ENCODE data around the gene TIMM50. TPM values are rescaled to one million over a fixed set of nuclear protein-coding genes. Genes with fewer than 3 reads are reported as not detected.
"Not testable (repeated sequence)": the region's sequence is repeated elsewhere in the genome, so short reads cannot be mapped to it uniquely, and the experiment has no call there.

Gene TIMM50
- polyA plus RNA-seq, 4 donors, result 48.5 to 94.1 (median 74.2) TPM

DNA sequence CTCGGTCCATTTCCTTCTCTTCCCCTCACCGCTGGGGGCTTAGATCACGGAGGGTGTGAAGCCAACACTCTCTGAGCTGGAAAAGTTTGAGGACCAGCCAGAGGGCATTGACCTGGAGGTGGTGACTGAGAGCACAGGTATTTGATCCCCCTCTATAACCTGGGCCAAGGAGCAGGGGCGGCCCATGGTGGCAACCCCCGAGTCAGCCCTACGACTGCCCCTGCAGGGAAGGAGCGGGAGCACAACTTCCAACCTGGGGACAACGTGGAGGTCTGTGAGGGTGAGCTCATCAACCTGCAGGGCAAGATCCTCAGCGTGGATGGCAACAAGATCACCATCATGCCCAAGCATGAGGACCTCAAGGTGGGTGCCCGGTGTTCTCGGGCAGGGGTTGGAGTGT, 11.6 kb upstream of the TIMM50 start:
- DNase-seq (ENCODE audit: low read depth in 4 of 4, low spot score in 3 of 4), result no peak

DNA sequence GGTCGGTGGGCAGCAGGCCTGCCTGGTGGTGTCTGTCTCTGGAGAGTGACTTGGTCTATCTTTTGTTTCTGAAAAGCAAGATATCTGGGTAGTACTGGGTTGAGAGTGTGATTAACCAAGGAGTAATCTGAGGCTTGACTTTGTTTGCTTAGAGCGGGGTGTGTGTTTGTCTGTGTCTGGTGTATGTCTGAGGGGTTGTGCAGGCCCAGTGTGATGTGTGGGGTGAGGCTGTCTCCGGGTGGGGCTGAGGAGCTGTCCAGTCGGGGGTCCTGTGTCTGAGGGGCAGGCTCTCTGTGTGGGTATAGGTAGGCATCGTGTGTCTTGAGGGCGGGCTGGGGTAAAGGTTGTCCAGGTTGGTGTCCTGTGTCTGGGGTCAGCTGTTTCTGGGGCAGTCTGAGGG, 11.1 kb upstream of the TIMM50 start:
- DNase-seq (ENCODE audit: low read depth in 4 of 4, low spot score in 3 of 4), result no peak

DNA sequence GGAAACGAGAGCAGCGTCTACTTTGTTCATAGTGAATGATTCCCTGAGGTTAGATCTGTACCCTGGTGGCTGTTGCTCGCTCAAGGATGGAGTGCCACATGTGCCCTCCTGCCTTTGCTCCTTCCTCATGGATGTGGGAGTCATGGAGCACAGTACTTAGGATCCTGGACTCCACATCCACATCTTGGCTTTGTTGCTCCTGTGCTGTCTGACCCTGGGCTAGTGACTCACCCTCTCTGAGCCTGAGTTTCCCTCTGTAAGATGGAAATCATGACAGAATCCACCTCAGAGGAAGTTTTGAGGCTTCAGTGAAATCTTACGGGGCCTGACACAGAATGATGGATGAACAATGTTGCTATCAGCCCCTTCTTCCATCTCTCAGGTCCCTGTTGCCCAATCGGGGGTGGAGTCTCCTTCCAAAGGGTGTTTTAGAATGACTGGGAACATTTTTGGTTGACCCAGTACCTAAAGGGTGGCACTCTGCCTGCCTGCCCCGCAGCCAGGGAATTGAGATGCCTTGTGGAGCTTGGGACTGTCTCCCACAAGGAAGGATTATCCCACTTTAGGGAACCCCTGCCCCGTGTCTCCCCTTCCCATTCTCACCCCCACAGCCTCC, 9.8 kb upstream of the TIMM50 start:
- DNase-seq (ENCODE audit: low read depth in 4 of 4, low spot score in 3 of 4), result no peak

DNA sequence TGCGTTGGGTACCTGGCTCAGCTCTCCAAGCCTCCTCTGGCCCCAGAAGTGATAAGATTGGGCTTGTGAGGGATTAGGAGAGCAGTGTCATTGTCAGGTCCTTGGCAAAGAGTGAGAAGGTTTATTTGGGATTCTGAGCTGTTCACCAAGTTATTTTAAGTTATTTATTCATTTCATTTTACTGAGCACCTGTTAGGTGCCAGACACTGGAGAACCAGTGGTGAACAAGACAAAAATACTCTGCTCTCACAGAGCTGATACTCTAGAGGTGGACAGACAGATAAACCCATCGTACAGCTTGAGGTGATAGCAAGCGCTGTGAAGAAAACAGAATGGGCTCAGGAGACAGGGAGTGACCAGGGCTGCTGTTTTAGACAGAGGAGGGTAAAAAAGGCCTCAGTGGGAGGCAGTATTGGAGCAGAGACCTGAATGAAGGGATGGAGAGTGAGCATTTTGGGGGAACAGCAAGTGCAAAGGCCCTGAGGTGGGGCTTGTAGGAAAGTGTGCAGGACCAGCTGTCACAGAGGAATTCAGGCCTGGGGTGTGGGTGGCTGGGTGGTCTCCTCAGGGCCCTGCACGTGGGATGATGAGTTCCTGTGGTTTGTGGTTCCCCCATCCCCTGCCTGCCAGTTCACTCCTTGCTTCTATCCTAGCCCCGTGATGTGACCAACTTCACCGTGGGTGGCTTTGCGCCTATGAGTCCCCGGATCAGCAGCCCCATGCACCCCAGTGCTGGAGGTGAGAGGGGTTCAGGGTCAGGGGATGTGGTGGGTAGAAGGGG, 8.7 kb upstream of the TIMM50 start:
- no peak for DNase-seq (ENCODE audit: low read depth in 4 of 4, low spot score in 3 of 4)

DNA sequence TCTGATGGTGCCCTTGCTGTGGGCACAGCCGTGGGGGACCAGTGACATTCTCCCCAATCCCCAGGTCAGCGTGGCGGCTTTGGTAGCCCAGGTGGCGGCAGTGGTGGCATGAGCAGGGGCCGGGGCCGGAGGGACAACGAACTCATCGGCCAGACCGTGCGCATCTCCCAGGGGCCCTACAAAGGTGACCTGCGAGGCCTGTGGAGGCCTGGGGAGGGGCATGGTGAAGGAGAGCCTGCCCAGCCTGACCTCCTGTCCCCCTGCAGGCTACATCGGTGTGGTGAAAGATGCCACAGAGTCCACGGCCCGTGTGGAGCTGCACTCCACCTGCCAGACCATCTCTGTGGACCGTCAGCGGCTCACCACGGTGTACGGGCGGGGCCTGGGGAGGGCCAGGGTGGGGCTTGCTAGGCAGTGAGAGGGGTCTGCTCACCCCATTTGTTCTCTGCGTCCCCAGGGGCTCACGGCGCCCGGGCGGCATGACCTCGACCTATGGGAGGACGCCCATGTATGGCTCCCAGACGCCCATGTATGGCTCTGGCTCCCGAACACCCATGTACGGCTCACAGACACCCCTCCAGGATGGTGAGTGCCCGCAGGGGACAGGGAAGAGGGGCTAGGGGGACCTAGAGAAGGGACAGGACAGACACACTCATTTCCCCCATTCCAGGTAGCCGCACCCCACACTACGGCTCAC, 7.7 kb upstream of the TIMM50 start:
- DNase-seq (ENCODE audit: low read depth in 4 of 4, low spot score in 3 of 4), result no peak

DNA sequence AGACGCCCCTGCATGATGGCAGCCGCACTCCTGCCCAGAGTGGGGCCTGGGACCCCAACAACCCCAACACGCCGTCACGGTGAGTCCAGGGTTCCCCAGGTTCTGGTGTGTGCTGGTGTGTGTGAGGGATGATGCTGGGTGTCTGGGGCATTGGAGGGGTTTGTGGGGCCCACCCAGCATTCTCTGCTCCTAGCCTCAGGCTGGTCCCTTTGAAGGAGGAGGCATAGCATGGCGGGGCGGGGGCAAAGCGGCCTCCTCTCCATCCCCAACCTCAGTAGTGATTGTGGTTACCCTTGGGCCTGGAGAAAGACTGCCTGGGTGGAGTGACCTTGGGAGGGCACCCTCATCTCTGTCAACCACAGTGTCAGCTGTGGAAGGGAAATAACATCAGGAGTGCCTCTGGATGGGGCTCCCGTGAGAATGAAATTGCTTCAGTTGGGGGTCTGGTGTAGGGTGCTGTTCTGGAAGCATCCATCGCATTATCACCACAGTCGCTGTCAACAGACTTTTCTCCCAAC, 7.1 kb upstream of the TIMM50 start:
- no peak for DNase-seq (ENCODE audit: low read depth in 4 of 4, low spot score in 3 of 4)

DNA sequence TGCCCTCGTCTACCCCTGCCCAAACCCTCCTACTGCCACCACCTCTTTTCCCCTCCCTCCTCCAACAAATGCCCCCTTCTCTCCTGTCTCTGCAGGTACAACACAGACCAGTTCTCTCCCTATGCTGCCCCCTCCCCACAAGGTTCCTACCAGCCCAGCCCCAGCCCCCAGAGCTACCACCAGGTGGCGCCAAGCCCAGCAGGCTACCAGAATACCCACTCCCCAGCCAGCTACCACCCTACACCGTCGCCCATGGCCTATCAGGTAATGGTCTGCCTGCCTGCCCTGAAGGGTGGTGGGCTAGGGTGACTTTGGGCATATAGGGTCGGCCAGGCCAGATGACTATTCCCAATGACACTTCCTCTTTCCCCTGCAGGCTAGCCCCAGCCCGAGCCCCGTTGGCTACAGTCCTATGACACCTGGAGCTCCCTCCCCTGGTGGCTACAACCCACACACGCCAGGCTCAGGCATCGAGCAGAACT, 6.5 kb upstream of the TIMM50 start:
- DNase-seq (ENCODE audit: low read depth in 4 of 4, low spot score in 3 of 4), result peak in 1 of 4 donors; percentile 16

DNA sequence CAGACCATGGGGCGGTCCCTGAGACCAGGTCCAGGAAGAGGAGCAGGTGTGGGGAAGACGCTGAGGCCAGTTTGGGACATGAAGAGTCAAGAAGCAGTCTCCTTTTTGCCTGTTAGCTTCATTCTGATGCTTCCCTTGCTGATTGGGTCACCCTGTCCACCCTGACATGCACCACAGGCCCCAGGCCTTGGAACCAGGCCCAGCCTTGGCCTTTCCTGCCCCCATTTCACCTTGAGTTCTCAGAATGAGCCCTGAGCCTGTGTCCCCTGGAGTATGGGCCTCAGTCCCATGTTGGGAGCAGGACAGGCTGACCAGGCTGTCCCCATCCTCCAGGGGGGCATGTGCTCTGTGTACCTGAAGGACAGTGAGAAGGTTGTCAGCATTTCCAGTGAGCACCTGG, 4.9 kb upstream of the TIMM50 start:
- no peak for DNase-seq (ENCODE audit: low read depth in 4 of 4, low spot score in 3 of 4)

DNA sequence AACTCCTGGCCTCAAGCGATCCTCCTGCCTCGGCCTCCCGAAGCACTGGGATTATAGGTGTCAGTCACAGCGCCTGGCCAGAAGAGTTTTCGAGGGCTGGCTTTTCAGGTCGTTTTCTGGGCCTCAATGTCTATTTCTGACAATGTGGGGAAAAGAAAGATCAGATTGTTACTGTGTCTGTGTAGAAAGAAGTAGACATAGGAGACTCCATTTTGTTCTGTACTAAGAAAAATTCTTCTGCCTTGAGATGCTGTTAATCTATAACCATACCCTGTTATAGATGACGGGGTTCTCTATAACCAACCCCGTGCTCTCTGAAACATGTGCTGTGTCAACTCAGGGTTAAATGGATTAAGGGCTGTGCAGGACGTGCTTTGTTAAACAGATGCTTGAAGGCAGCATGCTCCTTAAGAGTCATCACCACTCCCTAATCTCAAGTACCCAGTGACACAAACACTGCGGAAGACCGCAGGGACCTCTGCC, 1.3 kb upstream of the TIMM50 start:
- not testable (repeated sequence) for DNase-seq (ENCODE audit: low read depth in 4 of 4, low spot score in 3 of 4)

DNA sequence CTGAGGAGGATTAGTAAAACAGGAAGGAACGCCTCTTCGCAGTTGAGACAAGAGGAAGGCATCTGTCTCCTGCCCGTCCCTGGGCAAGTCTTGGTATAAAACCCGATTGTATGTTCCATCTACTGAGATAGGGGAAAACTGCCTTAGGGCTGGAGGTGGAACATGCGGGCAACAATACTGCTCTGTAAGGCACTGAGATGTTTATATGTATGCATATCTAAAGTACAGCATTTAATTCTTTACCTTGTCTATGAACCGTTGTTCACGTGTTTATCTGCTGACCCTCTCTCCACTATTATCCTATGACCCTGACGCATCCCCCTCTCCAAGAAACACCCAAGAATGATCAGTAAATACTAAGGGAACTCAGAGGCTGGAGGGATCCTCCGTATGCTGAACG, 722 bp upstream of the TIMM50 start:
- no peak for DNase-seq (ENCODE audit: low read depth in 4 of 4, low spot score in 3 of 4)

DNA sequence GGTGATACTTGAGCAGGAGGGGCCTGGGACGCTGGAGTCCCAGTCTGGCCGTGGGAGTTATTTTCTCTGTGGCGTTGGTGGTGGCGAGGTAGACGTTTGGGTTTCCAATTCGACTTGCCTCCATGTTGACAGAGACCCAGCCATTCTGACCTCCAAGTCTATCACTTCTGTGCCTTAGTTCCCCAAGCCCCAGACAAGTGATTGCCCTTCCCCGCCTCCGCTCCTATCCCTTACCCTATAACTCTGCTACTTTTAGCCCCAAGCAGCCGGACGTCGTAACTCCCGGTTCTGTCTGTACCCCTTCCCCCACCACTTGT, 549 bp downstream of the TIMM50 start:
- no peak for DNase-seq (ENCODE audit: low read depth in 4 of 4, low spot score in 3 of 4)

DNA sequence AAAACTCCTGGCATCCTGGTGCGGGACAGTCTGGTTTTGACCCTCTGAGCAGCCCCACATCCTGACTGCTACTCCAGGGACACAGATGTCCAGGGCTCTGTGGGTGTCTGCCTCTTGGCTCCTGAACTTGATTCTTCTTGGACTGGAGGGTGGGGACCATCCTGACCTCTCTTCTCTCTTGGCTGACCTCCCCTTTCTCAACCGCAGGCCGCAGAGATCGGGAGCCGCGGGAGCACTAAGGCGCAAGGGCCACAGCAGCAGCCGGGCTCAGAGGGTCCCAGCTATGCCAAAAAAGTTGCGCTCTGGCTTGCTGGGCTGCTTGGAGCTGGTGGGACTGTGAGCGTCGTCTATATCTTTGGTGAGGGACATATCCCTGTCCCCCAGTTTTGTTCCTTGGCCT, 1.0 kb downstream of the TIMM50 start:
- DNase-seq (ENCODE audit: low read depth in 4 of 4, low spot score in 3 of 4), result no peak

DNA sequence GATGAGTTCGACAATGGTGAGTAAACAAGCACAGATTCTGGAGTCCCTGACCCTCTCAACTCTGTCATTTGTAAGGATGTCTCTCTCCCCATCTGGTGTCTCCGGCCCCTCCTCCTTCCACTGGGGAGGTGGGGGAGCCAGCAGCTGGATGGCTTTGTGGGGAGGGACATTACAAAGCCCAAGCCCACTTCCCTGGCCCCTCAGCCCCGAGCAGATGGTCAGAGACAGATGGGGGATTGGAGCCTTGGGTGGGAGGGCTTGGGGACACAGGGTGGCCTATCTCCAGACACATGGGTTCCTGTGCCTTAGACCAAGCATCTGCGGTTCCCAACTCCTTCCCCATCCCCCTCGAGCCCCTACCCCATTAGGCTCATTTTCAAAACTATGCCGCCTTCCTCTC, 2.5 kb downstream of the TIMM50 start:
- DNase-seq (ENCODE audit: low read depth in 4 of 4, low spot score in 3 of 4), result no peak

DNA sequence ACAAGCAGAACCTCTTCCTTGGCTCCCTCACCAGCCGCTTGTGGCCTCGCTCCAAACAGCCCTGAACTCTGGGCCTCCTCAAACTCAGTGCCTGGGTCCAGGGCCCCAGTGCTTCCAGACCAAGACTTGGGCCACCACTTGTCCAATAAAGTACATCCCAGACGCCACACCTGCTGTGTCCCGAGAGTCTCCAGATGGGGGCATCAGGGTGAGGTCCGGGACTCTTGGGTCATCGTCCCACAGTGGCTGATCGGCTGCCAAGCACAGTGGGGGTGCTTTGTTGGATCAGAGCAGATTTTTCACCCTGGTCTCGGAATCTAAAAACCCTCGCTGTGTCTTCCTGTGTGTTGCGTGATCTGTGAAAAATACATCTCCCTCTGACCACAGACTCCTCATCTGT, 9.1 kb downstream of the TIMM50 start:
- DNase-seq (ENCODE audit: low read depth in 4 of 4, low spot score in 3 of 4), result no peak

DNA sequence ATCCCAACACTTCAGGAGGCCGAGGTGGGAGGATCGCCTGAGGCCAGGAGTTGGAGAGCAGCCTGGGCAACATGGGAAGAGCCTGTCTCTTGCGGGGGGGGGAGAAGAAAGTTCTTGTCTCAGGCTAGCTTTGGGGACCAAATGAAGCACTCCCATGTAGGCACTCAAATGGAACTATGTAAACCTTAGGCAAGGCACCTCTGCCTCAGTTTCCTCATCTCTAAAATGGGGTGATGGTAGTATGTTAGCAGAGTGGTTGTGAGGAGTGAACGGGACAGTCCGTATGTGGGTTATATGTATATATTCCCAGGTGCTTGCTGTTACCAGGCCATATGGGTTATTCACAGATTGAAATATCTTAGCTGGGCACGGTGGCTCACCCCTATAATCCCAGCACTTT, 11.6 kb downstream of the TIMM50 start:
- no peak for DNase-seq (ENCODE audit: low read depth in 4 of 4, low spot score in 3 of 4)

DNA sequence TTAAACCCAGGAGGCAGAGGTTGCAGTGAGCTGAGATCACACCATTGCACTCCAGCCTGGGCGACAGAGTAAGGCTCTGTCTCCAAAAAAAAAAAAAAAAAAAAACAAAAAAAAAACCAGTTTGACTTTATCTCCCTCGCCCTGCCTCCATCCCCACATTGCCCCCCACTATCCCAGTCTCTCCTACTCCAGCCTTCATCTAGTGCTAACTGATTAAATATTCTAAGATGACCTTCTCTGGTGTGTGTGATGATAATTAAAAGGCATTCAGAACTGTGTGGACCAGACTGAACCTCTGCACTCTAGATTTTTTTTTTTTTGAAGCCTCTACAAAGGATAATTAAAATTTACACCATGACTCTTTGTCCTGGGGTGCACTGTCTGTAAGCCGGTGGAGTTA, 12.2 kb downstream of the TIMM50 start:
- no peak for DNase-seq (ENCODE audit: low read depth in 4 of 4, low spot score in 3 of 4)

DNA sequence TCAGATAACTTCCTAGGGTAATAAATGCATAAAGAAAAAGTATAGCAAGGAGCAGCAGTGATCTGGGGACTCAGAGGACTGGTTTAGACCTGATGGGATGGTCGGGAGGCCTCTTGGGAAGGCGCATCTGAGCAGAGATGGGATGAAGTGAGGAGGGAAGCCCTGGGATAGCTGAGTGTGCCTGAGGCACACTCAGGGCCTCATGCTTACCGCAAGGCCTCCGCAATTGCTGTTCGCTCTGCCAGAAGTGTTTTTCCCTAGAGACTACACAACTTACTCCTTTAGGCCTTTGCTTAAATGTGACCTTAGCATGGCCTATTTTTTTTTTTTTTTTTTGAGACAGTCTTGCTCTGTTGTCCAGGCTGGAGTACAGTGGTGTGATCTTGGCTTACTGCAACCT, 14.0 kb downstream of the TIMM50 start:
- DNase-seq (ENCODE audit: low read depth in 4 of 4, low spot score in 3 of 4), result no peak

DNA sequence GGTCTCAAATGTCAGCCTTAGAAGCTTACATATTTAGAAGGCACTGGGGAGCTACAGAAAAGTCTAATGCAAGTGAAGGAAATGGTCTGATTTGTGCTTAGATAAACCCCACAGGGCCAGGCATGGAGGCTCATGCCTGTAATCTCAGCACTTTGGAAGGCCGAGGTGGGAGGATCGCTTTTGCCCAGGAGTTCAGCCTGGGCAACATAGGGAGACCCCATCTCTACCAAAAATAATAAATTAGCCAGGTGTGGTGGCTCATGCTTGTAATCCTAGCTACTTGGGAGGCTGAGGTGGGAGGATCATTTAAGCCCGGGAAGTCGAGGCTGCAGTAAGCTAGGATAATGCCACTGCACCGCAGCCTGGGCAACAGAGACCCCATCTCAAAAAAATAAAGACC, 15.4 kb downstream of the TIMM50 start:
- DNase-seq (ENCODE audit: low read depth in 4 of 4, low spot score in 3 of 4), result no peak

DNA sequence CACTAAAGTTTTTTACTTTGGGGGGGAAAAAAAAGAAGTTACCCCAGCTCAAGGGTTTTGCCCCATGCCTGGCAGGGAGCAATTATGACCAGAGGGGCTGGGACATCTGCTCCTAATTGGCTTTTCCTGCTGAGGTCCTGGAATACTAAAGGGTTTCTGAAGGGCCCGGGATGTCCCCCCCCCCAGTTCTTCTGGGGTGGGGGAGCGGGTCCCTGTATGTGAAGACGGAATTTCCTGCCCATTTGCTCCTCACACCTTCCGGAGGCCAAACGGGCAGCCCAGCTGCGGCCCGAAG, 17.0 kb downstream of the TIMM50 start:
- DNase-seq (ENCODE audit: low read depth in 4 of 4, low spot score in 3 of 4), result no peak

DNA sequence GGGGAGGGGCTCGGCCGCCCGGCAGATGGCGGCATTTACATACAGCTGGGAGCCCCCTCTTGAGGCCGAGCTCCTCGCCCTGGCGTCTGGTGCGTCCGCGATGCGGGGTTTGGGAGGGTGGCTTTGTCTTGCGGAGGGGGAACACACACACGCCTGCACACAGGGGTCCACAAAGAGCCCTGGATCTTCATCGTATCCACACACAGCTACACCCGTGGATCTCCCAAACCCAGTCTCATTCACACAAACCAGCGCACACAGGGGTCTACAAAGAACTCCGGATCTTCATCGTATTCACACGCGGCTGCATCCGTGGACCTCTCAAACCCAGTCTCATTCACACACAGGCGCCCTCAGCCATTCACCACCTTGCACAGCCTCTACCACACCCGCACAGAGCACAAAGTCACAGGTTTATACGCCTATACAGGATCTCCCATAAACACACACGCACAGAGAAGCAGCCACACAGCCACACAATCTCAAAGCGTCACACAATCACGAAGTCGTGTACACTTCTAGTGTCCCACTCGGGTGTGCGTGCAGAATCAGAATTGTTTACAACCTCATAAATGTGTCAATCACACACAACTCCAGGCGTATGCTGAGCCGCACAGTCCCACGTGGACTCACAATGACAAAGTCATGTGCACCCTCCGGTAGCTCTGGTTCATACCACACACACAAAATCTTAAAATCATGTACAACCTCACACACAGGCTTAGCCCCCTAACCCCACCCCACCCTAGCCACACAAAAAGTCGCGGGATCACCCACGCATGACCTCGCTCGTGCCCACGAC, 17.6 kb downstream of the TIMM50 start:
- no peak for DNase-seq (ENCODE audit: low read depth in 4 of 4, low spot score in 3 of 4)
